ENCODE data around the gene BORCS5.

BORCS5 gene

DNA sequence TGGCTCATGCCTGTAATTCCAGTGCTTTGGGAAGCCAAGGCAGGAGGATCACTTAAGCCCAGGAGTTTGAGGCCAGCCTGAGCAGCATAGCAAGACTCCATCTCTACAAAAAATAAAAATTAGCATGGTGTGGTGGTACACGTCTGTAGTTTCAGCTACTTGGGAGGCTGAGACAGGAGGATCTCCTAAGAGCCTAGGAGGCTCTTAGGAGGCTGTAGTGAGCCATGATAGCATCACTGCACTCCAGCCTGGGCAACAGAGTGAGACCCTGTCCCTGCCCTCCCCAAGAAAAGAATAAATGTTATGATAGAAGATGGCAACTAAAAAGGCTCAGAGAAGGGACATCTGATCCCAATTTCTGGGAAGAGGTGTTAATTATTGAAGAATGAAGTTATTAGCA is 3.6 kb upstream of the BORCS5 start:
- no peak for DNase-seq (ENCODE audit: low read depth in 2 of 2)

DNA sequence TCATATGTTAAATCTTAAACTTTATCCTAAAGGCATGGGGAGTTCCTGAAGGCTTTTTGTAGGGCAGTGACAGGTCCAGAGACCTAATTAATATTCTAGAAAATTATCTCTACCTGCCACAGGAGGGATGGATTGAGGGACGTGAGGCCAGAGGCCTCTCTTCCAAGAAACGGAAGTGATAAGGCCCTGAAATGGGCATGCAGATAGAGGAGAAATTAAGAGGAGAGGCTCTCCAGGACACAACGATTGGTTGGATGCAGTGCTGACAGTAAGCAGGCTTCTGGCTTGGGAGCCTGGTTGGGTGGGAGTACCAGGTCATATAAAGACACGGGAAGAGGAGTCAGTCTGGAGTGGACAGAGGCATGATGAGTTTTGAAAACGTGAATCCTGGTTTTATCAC is 3.1 kb upstream of the BORCS5 start:
- no peak for DNase-seq (ENCODE audit: low read depth in 2 of 2)

DNA sequence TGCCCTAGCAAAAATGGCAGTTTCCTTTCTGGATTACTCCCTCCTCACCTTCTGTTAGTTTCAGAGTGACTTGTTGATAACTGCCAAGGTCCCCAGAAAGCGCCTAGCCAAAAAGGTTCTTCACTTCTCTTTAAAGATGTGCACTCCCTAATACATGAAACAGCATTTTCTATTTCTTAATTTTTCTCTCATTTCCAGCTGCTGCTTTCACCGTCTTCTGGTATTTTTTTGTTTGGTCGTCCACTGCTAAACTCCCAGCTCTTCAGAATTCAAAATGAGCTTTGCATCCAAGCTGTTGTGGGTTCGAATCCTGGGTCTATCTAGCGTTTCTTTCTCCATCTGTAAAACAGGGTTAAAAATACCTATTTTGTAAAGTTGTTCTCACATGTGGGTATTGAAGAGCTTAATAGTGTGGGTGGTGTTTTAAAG is 397 bp upstream of the BORCS5 start:
- no peak for DNase-seq (ENCODE audit: low read depth in 2 of 2)

DNA sequence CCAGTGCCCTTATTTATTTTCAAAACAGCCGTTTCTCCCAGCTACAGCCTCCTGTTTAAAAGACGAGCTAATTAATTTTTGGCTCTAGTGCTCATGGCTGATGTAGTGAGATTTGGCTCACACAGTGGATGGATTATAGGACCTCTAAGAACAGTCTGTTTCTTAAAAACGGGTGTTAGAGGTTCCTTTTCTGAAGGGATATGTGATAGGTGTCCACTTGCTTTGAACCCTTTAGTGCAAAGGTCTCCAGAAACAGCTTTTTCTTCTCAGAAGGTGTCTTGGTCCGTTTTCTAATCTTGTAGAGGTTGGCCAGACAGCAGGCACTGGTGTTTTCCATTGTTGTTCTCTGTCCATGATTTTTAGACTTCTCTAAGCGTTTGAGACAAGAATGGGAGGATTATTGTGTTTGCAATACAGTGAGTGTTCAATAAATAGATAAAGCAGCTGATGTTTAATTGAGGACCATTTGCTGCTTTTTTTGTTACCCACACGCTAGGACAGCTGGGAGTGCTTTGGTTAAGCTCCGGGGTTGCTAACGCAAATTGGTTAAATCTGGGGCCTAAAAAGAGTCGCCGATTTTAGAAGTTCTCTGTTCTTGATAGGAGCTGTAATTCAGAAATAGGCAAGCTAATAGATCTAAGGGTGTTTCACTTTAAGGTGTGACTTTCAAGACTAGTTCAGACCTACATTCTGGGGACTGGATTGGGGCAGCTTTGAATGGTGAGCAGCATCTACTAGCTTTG is 1.0 kb downstream of the BORCS5 start:
- DNase-seq (ENCODE audit: low read depth in 2 of 2) = no peak

DNA sequence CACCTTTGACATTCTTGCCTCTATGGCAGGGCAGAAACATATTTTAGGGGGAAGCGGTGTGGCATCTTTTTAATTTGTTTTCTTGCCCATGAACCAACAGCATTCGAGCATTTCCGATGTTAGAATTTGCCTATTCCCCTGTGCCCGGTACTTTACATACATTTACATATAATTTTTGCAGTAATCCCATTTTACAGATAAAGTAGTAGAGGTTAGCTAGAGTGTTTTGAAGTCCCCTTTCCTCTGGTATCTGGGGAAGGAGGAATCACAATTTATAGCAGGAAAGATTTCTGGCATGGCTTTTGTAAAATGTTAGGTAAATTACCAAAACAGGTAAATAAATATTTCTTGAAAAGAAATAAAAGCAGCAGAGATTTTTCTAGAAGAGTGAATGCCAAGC is 1.6 kb downstream of the BORCS5 start:
- no peak for DNase-seq (ENCODE audit: low read depth in 2 of 2)

DNA sequence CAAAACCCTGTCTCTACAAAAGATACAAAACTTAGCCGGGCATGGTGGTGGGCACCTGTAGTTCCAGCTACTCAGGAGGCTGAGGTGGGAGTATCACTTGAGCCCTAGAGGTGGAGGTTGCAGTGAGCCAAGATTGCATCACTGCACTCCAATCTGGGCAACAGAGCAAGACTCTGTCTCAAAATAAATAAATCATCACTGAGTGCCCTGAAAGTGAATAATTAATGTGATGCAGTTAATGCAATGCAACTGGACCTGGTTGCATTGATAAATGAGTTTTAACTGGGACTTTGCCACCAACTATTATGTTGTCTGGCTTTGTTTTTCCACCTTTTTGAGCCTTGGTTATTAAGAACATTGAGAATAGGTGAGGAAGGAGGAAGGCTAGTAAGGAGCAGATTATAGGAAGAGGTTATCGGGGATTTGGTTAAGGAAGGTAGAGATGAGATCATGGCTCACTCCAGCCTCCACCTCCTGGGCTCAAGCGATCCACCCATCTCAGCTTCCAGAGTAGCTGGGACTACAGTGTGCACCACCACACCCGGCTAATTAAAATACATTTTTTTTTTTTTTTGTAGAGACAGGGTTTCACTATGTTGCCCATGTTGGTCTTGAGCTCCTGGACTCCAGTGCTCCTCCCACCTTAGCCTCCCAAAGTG is 8.0 kb downstream of the BORCS5 start:
- DNase-seq (ENCODE audit: low read depth in 2 of 2) = no peak

DNA sequence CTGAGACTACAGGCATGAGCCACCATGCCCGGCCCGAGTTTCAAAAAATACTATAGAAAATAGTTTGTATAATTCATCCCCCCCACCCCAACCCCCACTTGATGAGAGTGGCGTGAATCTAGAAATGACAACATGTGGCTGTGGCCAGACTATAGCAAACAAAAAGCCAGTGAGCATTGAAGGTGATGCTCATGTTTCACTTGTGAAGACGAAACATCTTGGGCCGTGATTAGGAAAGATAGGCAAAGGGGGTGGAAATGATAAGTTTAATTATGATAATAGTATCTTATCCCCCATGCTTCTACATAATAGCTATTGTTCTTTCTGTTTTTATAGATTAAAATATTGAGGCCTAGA is 8.5 kb downstream of the BORCS5 start:
- DNase-seq (ENCODE audit: low read depth in 2 of 2) = no peak

DNA sequence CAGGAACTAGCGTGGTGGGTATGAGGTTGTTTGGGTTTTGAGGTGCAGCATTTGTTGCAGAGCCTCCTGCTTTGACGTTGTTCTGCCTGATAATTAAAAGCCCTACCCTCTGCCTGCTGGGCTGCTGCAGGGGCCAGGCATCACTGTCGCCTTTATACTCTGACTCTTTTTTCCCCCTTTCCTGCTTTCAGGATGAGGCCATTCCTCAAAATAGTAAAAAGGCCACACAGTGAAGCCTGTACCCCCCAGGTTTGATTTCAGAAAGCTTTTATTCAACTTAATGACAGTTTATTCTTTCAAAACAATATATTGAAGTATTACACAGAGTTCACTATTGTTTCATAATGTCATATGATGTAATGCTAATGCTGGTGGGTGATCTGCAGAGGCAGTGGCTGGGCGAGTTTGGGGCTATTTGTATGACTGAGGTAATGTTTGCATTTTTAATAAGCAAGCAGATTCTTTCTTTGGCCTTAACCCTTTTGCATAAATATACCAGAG is 9.1 kb downstream of the BORCS5 start:
- no peak for DNase-seq (ENCODE audit: low read depth in 2 of 2)

DNA sequence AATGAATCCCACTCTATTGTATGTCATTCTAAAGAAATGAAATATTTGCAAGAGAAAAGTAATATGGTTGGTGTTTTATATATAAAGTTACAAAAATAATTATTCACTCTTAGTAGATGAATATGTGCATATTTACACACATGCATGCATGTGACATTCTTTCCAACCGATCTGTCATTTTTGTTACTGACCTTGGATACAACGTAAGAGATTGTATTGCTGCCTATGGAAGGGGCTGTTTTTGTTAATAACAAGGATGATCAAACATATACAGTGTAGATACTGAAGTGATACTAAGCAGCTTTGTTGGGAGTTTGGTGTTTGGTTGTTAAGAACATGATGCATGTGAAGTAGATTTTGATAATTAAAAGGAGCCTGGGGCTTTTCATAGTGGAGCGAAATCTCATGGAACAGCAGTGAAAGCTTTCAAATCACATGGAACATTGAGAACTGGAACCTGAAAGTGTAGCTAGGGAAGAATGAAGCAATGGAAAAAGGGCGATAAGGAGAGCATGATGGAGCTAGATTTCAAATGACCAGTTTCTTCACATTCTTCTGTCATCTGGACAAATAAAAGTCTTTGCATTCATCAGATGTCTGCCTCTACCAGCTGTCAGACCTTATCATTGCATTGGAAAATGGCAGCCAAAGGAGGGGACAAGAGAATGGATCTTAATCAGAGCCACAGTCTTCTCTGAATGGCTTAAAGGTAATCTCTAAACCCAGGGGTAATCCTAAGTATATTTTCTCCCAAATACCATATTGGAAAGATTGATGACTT is 10.0 kb downstream of the BORCS5 start:
- DNase-seq (ENCODE audit: low read depth in 2 of 2) = no peak

DNA sequence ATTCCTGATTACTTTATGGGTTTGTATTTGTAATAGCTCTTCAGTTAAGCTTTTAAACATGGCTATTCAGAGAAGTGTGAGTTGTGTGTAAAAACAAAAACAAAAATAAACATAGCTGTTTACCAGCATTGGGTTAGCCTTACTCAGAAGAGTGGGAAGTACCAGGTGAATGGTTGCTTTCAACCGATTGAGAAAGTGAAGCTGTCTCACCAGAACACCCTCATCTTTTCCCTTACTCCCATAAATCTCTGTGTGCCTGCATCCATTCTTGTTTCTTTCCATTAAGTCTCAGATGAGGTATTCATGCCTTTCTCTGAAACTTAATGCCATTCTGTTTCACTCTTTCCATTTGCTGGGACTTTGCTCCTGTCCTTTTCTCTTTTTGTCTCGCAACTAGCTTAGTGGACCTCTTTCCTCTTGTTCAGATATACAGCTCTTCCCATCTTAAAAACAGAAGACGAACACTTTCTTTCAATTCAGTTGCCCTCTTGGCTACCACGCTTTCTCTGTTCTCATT is 10.7 kb downstream of the BORCS5 start:
- DNase-seq (ENCODE audit: low read depth in 2 of 2) = no peak

DNA sequence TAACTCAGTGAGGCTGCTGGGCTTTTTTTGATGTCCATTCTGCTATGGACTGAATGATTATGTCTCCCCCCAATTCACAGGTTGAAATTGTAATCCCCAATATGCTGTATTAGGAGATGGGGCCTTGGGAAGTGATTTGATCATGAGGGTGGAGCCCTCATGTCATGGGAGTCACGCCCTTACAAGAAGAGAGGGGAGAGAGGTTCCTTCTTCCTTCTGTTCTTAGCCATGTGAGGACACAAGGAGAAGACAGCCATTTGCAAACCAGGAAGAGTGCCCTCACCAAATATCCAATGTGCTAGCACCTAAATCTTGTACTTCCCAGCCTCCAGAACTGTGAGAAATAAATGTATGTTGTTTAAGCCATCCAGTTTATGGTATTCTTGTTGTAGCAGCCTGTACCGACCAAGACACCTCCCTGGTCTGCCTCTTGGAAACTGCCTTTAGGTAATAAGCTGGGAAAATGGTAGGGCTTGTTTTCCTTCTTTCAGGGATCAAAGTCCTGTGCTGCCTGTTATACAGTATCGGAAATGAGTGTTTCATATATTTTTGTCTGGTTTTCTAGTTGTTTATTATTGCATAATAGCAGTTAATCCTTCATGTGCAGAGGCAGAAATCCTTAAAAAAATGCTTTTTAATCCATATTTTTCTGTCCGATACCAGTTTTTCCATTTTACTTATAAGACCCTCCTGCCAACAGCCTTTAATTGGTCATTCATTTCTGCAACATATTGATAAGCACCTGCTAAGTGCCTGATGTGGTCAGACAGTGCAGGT is 16.3 kb downstream of the BORCS5 start:
- DNase-seq (ENCODE audit: low read depth in 2 of 2) = no peak

DNA sequence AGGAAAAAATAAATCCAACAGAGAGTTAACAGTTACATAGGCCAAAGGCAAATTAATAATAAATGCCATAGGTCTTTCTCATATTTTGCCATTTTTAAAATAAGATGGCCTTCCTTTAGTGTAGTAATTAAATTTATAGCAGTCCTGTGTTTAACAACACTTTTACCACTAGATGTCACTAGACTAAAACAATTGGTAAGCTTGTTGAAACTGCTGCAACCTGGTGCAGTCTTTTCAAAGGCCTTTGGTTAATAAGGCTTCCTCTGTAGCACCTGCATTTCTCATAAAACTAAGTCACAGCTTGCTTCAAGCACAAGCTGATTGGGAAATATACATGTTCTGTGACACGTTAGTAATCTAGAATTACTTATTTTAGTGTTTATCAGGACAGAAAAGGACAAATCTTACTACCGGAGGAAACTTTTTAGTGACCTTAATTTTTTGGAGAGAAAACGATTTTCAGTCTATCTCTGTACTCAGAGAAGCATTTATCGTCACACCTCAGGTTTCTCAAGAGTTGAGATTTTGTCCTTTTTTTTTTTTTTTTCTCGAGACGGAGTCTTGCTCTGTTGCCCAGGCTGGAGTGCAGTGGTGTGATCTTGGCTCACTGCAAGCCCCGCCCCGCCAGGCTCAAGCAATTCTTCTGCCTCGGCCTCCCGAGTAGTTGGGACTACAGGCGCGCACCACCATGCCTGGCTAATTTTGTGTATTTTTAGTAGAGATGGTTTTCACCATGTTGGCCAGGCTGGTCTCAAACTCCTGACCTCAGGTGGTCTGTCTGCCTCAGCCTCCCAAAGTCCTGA is 20.0 kb downstream of the BORCS5 start:
- DNase-seq (ENCODE audit: low read depth in 2 of 2) = peak; percentile 47 to 48

DNA sequence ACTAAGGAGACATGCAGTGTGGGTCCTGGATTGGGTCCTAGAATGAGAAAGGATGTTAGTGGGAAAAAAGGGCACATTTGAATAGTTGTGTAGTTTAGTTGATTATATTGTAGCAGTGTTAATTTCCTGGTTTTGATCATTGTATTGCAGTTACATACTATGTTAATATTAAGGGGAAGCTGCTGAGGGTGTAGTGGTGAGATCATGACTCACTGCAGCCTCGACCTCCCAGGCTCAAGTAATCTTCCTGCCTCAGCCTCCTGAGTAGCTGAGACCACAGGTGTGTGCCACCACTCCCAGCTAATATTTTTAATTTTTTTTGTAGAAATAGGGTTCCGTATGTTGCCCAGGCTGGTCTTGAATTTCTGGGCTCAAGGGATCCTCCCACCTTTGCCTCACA is 21.7 kb downstream of the BORCS5 start:
- DNase-seq (ENCODE audit: low read depth in 2 of 2) = no peak

DNA sequence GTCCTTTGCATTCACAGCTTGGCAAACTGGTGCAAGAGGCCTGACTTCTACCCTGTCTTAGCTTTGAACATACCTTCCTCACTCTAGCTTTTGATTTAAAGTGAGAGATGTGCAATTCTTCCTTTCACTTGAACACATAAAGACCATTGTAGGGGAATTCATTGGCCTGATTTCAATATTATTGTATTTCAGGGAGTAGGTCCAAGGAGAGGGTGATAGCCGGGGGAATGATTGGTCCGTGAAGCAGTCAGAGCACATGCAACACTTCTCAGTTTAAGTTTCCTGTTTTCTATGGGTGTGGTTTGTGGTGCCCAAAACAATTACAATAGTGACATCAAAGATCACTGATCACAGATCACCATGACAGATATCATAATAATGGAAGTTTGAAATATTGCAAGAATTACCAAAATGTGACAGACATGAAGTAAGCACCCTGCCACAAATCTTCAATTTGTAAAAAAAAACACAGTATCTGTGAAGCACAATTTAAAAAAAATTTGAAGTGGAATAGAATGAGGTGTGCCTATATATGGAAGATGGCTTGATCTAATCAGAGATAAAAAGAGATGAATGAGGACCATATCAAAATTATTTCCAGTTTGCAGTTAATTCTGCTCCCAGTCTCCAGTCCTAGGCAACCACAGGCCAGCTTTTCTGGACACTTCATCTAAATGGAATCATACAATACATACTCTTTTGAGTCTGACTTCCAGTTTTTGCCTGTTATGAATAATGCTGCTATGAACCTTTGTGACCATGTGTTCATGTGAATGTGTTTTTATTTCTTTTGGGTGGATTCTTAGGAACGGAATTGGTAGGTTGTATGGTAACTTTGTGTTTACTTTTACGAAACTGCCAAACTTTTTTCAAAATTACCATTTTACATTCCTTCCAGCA is 23.2 kb downstream of the BORCS5 start:
- no peak for DNase-seq (ENCODE audit: low read depth in 2 of 2)

DNA sequence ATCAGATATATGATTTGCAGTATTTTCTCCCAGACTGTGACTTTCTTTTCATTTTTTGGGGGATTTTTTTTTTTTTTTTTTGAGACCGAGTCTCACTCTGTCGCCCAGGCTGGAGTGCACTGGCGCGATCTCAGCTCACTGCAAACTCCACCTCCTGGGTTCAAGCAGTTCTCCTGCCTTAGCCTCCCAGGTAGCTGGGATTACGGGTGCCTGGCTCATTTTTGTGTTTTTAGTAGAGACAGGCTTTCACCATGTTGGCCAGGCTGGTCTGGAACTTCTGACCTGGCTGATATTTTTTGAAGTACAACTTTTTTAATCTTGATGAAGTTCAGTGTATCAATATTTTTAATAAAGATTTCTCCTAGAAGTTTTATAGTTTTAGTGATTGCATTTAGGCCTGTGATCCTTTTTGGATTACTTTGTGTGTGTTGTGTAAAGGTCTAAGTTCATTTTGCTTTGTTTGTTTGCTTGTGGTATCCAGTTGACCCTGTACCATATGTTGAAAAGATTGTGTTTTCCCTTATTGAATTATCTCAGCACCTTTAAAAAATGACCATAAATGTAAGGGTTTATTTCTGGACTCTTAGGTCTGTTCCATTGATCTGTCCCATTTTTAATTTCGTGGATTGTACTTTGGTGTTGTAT is 24.2 kb downstream of the BORCS5 start:
- no peak for DNase-seq (ENCODE audit: low read depth in 2 of 2)

DNA sequence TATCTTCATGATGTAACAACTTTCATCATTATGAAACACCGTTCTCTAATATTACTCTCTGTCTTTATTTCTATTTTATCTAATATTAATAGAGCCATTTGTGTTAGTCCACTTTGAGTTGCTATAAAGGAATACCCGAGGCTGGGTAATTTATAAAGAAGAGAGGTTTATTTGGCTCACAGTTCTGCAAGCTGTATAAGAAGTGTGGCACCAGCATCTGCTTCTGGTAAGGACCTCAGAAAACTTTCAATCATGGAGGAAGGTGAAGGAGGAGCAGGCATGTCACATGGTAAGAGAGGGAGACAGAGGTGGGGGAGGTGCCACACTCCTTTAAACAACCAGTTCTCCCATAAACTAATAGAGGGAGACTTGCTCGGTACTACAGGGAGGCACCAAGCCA is 25.1 kb downstream of the BORCS5 start:
- DNase-seq (ENCODE audit: low read depth in 2 of 2) = no peak

DNA sequence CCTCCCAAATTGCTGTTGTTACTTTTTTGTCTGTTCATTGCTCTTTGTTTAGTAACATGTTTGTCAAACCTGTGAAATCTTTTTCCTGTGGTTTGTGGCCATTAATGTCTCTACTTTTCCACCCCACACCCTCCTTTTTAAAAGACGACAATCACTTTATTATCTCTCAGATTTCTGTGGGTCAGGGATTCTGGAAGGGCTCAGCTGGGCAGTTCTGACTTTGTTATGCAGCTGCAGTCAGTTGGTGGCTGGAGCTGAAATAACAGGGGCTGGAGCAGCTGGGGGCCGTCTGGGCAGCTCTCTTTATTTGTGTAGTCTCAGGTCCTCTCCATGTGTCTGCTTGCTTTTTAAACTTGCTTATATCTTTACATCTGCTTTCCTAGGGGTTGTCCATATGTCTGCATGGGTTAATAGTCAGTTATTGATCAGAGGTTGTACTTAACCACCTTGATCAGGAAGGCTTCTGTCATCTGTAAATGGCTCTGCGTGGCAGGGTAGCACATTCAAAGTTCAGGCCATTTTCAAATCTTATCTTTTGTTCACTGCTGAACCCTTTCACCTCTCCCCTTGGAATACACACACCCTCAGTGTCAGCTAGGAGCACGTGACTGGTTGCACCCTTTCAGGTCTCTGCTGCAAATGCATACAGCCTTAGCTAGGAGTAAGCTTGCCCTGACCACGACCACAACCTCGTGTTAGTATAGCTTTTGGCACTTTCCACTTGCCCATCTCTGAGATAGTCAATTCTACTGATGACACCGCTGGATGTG is 27.9 kb downstream of the BORCS5 start:
- no peak for DNase-seq (ENCODE audit: low read depth in 2 of 2)

DNA sequence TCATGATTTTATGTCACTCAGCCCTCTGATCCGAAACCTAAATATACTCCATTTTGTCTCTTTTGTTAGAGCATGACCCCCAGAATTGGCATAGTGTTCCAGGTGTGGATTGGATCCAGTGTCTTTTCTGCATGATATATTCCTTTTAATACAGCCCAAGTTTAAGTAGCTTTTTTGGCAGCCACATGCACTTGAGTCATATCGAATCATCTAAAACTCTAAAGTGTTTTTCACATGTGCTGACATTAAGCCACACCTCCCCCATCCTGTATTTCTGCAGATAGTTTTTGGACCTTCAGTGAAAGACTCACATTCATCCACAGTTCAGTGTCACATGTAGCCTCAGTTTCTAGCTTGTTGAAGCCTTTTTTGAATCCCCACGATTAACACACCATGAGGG is 30.6 kb downstream of the BORCS5 start:
- peak; percentile 33 to 34 for DNase-seq (ENCODE audit: low read depth in 2 of 2)

DNA sequence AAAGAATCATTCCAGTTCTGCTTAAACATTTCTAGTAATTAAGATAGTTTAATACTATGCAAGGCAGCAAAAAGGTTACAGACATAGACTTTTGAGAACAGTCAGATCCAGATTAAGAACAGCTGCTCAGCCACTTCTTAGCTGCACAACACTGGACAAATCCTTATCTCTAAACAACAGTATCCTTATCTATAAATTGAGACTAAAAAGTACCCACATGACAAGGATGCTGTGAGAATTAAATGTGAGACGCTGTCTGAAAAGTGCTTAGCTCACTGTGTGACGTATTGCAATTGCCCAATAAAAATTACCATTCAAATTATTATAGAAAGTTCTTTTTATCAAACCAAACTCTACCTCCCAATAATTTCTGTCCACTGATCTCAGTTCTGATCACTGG is 35.5 kb downstream of the BORCS5 start:
- no peak for DNase-seq (ENCODE audit: low read depth in 2 of 2)
